ENCODE measurements around the gene PLCH1. TPM values are rescaled to one million over a fixed set of nuclear protein-coding genes. Genes with fewer than 3 reads are reported as not detected.

The PLCH1 gene
- total and polyA plus RNA-seq, 2 experiments from 2014 or later, result 8.1 to 25.3 TPM

- TF ChIP-seq, protein P1, sequence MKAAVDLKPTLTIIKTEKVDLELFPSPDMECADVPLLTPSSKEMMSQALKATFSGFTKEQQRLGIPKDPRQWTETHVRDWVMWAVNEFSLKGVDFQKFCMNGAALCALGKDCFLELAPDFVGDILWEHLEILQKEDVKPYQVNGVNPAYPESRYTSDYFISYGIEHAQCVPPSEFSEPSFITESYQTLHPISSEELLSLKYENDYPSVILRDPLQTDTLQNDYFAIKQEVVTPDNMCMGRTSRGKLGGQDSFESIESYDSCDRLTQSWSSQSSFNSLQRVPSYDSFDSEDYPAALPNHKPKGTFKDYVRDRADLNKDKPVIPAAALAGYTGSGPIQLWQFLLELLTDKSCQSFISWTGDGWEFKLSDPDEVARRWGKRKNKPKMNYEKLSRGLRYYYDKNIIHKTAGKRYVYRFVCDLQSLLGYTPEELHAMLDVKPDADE (IDR thresholded peaks at IDR 0.05), result no peak
- TF ChIP-seq STAT1 (IDR thresholded peaks at IDR 0.05; ENCODE audit: unreplicated experiment) (no peak), ZNF462 (CRISPR knock-in tag; IDR thresholded peaks at IDR 0.05) (no peak)
Observed at GRCh38 chr3:155407971-155408370, 336.9 kb downstream of the PLCH1 start (continued).

GRCh38 chr3:155407331-155407730, 337.5 kb downstream of the PLCH1 start:
- Histone ChIP-seq H3K4me2 (no peak overlapping the region), H4K20me1 (replicated peaks; ENCODE audit: insufficient read depth) (no peaks in the 10 kb centered on the region), H3K9me2 (ENCODE audit: insufficient read depth) (no peaks in the 10 kb centered on the region), H3F3A (replicated peaks; ENCODE audit: low read depth) (no peaks in the 10 kb centered on the region), H3K27ac (ENCODE audit: low read depth) (no peak overlapping the region), H3K4me3 (no peak overlapping the region), H3K4me1 (ENCODE audit: insufficient read depth) (no peaks in the 10 kb centered on the region; the same call in 1 of the 2 replicates), H3K27me3 (ENCODE audit: insufficient read depth) (no peaks in the 10 kb centered on the region), H3K36me3 (ENCODE audit: insufficient read depth) (0 out of 2 replicates have a peak, but pooled peaks cover 6% of the 10 kb centered on the region), H3K79me2 (replicated peaks; ENCODE audit: insufficient read depth) (no peaks in the 10 kb centered on the region), H2AFZ (no peak overlapping the region)
- Mint-ChIP-seq H3K4me1 (no peaks in the 10 kb centered on the region), H3K36me3 (ENCODE audit: low read depth) (0 out of 3 replicates have a peak, but pooled peaks cover 5% of the 10 kb centered on the region), H3K9me3 (peaks cover 7% of the 10 kb centered on the region; the same call in 2 of the 3 replicates), H3K4me3 (no peak overlapping the region), H3K27me3 (ENCODE audit: insufficient read depth, low read depth, poor library complexity) (no peaks in the 10 kb centered on the region), H3K27ac (no peak overlapping the region)
- ATAC-seq, result no peak
- DNase-seq (ENCODE audit: low spot score), result no peak
- TF ChIP-seq ZNF331 (CRISPR knock-in tag; IDR thresholded peaks at IDR 0.05; ENCODE audit: low read depth) (no peak), ZNF462 (CRISPR knock-in tag; IDR thresholded peaks at IDR 0.05) (no peak), STAT1 (IDR thresholded peaks at IDR 0.05; ENCODE audit: unreplicated experiment) (no peak), EZH2 (IDR thresholded peaks at IDR 0.05; ENCODE audit: low read depth, unreplicated experiment) (no peak), JUNB (IDR thresholded peaks at IDR 0.05; ENCODE audit: unreplicated experiment) (no peak), EZH2phosphoT487 (IDR thresholded peaks at IDR 0.05; ENCODE audit: unreplicated experiment) (no peak), NANOG (IDR thresholded peaks at IDR 0.05; ENCODE audit: borderline replicate concordance) (no peak)
